GM23248 (cell line): ENCODE measurements around the gene WRNIP1. TPM values are rescaled to one million over a fixed set of nuclear protein-coding genes. Genes with fewer than 3 reads are reported as not detected.

Experiments
- DNase-seq: peaks from one replicate; pipeline ENCODE4 v3.0.0-alpha.2; 2015
- H2AFZ ChIP-seq: fragments of 200-600 bp; sonication (generic); 2 replicates; pipeline ENCODE4 v1.6.1; 2016; ENCODE audit warnings: antibody characterized with exemption
- H3F3A ChIP-seq: fragments of 200-600 bp; sonication (generic); 2 replicates; pipeline ENCODE4 v1.6.1; 2016; ENCODE audit warnings: mild to moderate bottlenecking, antibody characterized with exemption, mixed run types; ENCODE audit not compliant: insufficient read depth
- H3K27ac ChIP-seq: fragments of 200-600 bp; sonication (generic); 2 replicates; pipeline ENCODE4 v1.5.1; 2016; ENCODE audit warnings: mild to moderate bottlenecking
- H3K27me3 ChIP-seq: fragments of 200-600 bp; sonication (generic); replicated peaks from 2 replicates; pipeline ENCODE4 v1.6.1; 2016; ENCODE audit warnings: mild to moderate bottlenecking; ENCODE audit not compliant: insufficient read depth
- H3K36me3 ChIP-seq: fragments of 200-600 bp; sonication (generic); 2 replicates; pipeline ENCODE4 v1.6.1; 2016; ENCODE audit warnings: low read depth, mild to moderate bottlenecking
- H3K4me1 ChIP-seq: fragments of 200-600 bp; sonication (generic); 2 replicates; pipeline ENCODE4 v1.6.1; 2016; ENCODE audit warnings: mild to moderate bottlenecking; ENCODE audit not compliant: insufficient read depth
- H3K4me2 ChIP-seq: fragments of 200-600 bp; sonication (generic); one replicate; pipeline ENCODE4 v1.6.1; 2016; ENCODE audit warnings: mild to moderate bottlenecking; ENCODE audit not compliant: unreplicated experiment
- H3K4me3 ChIP-seq: fragments of 200-600 bp; sonication (generic); 2 replicates; pipeline ENCODE4 v1.5.1; 2016; ENCODE audit warnings: mild to moderate bottlenecking
- H3K79me2 ChIP-seq: fragments of 200-600 bp; sonication (generic); 2 replicates; pipeline ENCODE4 v1.6.1; 2016; ENCODE audit warnings: mild to moderate bottlenecking; ENCODE audit not compliant: insufficient read depth
- H3K9ac ChIP-seq: fragments of 200-600 bp; sonication (generic); 2 replicates; pipeline ENCODE4 v1.6.1; 2016; ENCODE audit warnings: mild to moderate bottlenecking
- H3K9me2 ChIP-seq: fragments of 200-600 bp; sonication (generic); 2 replicates; pipeline ENCODE4 v1.6.1; 2016; ENCODE audit warnings: mixed run types, mild to moderate bottlenecking, moderate library complexity; ENCODE audit not compliant: insufficient read depth
- H3K9me3 ChIP-seq: fragments of 200-600 bp; sonication (generic); one replicate; pipeline ENCODE4 v1.6.1; 2017; ENCODE audit warnings: low read depth
- H4K20me1 ChIP-seq: fragments of 200-600 bp; sonication (generic); 2 replicates; pipeline ENCODE4 v1.6.0; 2016; ENCODE audit not compliant: insufficient read depth
- EZH2 ChIP-seq: fragments of 200-600 bp; sonication (generic); IDR thresholded peaks from 2 replicates; pipeline ENCODE4 v1.6.1; 2018; ENCODE audit warnings: antibody characterized with exemption, mild to moderate bottlenecking; ENCODE audit not compliant: insufficient read depth, poor library complexity, severe bottlenecking
- EZH2phosphoT487 ChIP-seq: fragments of 200-600 bp; sonication (generic); IDR thresholded peaks from 2 replicates; pipeline ENCODE4 v1.6.1; 2018; ENCODE audit warnings: antibody characterized with exemption, moderate library complexity, mild to moderate bottlenecking, low read depth; ENCODE audit not compliant: insufficient read depth
- WGBS, 2 experiments: methylation state at CpG; one replicate each; pipeline ENCODE4 v1.1.6; 2015 to 2017; ENCODE audit warnings: low lambda C conversion rate in 2 of 2, low coverage in 1 of 2; ENCODE audit errors: missing lambda C conversion rate in 2 of 2; 5-methylcytosine and 5-hydroxymethylcytosine counted together
- in situ Hi-C: fragments of 300-500 bp; cut with MboI; formaldehyde crosslinking; loops from 2 replicates; pipeline ENCODE4 v1.15.0; 2020
- polyA plus RNA-seq: library from polyadenylated mRNA; unstranded; fragments of >200 nt; fragmentation: Nextera tagmentation; extraction: Ambion mirVana; gene quantifications from 2 replicates; pipeline ENCODE4 v1.2.1, GENCODE V29; 2016
- total RNA-seq: library from RNA; depleted of rRNA; stranded (reverse); fragments of >200 nt; shearing (Covaris generic); gene quantifications from 2 replicates; pipeline ENCODE4 v1.2.3, GENCODE V29; 2014

WRNIP1 gene
- total and polyA plus RNA-seq, 2 experiments from 2014 or later = 17.0 to 63.1 TPM

DNA sequence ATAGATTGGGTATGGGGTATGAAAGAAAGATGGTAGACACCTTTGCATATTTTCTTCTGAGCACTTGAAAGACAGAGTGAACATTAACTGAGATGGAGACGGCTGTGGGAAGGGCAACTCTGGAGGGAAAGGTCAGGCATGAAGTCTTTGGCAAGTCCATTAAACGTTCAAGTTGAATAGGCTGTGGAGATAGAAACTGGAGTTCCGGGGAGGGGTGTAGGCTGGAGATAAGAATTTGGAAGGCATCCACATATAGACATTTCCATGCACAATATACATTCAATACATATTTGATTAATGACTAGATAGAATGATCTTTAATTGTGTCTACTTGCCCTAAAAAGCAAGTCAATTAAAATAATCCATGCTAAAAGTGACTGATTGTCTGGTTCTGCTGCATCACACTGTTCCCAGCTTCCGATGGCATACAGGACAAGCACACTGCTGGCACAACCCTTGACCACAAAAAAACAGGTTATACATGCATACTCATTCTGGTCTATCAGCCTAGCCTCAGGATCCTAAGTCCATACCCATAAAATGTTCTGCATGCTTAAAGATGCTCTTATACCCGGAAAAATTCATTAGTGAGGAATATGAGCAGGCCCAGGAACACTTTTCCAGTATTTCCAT, 12.6 kb upstream of the WRNIP1 start:
- H3F3A ChIP-seq = no peaks in the 10 kb centered on the region
- no peaks in the 10 kb centered on the region for H3K36me3 ChIP-seq
- H4K20me1 ChIP-seq = no peaks in the 10 kb centered on the region
- no peaks in the 10 kb centered on the region for H3K4me1 ChIP-seq
- no peaks in the 10 kb centered on the region for H3K79me2 ChIP-seq
- no peak overlapping the region for H2AFZ ChIP-seq
- H3K27me3 ChIP-seq = no peaks in the 10 kb centered on the region
- TF ChIP-seq EZH2phosphoT487 = no peak
- no peak for TF ChIP-seq EZH2
- in situ Hi-C loops = no loop called here
- H3K4me3 ChIP-seq = no peak overlapping the region
- no peaks in the 10 kb centered on the region for H3K9me2 ChIP-seq
- H3K9ac ChIP-seq = no peak overlapping the region
- H3K4me2 ChIP-seq = no peak overlapping the region
- WGBS, 2 experiments = 82 to 86% methylated on average over 5 of the region's 5 CpGs
- no peak overlapping the region for H3K27ac ChIP-seq
- no peak for DNase-seq
- no peaks in the 10 kb centered on the region for H3K9me3 ChIP-seq

DNA sequence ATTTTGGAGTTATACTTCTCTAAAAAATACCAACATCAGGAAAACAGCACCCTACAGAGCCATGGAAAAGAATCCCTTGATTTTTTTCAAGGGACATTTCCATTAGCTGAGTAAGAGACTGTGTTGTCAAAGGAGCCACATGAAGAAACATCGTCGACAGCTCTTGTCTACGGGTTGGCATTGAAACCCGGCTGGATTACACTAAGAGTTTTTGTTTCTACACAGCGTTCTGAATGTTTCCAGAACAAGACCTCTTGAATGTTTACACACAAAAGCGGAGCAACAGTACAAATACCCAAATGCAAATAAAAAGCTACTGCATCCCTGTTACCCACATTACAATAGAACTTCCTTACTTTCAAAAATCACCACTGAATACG, 12.1 kb upstream of the WRNIP1 start:
- no peaks in the 10 kb centered on the region for H3K27me3 ChIP-seq
- H3F3A ChIP-seq = no peaks in the 10 kb centered on the region
- no peak for DNase-seq
- no peaks in the 10 kb centered on the region for H3K4me1 ChIP-seq
- in situ Hi-C loops = no loop called here
- H3K4me3 ChIP-seq = no peak overlapping the region
- no peak overlapping the region for H2AFZ ChIP-seq
- no peak overlapping the region for H3K9ac ChIP-seq
- TF ChIP-seq EZH2phosphoT487 (no peak), EZH2 (no peak)
- H3K79me2 ChIP-seq = no peaks in the 10 kb centered on the region
- no peaks in the 10 kb centered on the region for H3K36me3 ChIP-seq
- H3K27ac ChIP-seq = no peak overlapping the region
- 82% methylated on average over 7 of the region's 7 CpGs for WGBS, 2 experiments
- no peaks in the 10 kb centered on the region for H3K9me2 ChIP-seq
- no peaks in the 10 kb centered on the region for H4K20me1 ChIP-seq
- H3K4me2 ChIP-seq = no peak overlapping the region
- no peaks in the 10 kb centered on the region for H3K9me3 ChIP-seq

DNA sequence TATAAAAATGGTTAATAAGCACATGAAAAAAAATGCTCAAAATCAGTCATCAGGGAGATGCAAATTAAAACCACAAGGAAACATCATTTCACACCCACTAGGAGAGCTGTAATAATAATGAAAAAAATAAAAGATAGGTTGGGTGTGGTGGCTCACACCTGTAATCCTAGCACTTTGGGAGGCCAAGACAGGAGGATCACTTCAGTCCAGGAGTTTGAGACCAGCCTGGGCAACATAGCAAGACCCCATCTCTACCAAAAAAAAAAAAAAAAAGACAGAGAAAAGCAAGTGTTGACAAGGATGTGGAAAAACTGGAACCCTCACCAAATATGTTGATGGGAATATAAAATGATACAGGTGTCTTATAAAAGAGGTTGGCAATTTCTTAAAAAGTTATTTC, 11.4 kb upstream of the WRNIP1 start:
- H3K4me2 ChIP-seq = no peak overlapping the region
- no peak overlapping the region for H2AFZ ChIP-seq
- no peak overlapping the region for H3K9ac ChIP-seq
- H3K36me3 ChIP-seq = no peaks in the 10 kb centered on the region
- no peak overlapping the region for H3K27ac ChIP-seq
- H4K20me1 ChIP-seq = no peaks in the 10 kb centered on the region
- no peaks in the 10 kb centered on the region for H3K9me2 ChIP-seq
- no peaks in the 10 kb centered on the region for H3K27me3 ChIP-seq
- DNase-seq = no peak
- TF ChIP-seq EZH2 (no peak), EZH2phosphoT487 (no peak)
- H3K4me1 ChIP-seq = no peaks in the 10 kb centered on the region
- H3F3A ChIP-seq = no peaks in the 10 kb centered on the region
- H3K79me2 ChIP-seq = no peaks in the 10 kb centered on the region
- no peak overlapping the region for H3K4me3 ChIP-seq
- in situ Hi-C loops = no loop called here
- no peaks in the 10 kb centered on the region for H3K9me3 ChIP-seq

DNA sequence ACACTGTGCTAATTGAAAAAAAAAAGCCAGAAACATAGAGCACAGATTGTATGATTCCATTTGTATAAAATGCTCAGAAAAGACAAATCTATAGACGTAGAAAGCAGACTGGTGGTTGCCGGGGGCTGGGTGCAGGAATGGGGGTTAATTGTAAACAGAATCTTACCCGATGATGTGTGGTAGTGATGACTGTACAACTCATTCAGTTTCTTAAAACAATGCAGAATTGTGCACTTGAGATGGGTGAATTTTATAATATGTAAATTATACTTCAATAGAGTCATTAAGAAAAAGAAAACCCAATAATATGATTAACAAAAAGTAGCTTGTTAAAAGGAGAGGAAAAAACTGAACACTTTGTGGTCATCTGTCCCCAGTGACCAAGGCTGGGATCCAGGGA, 10.8 kb upstream of the WRNIP1 start:
- Histone ChIP-seq H3F3A (no peaks in the 10 kb centered on the region), H3K9ac (no peak overlapping the region), H3K9me3 (no peaks in the 10 kb centered on the region), H4K20me1 (no peaks in the 10 kb centered on the region), H3K27ac (no peak overlapping the region), H3K36me3 (no peaks in the 10 kb centered on the region), H3K4me3 (no peak overlapping the region), H3K27me3 (no peaks in the 10 kb centered on the region), H3K9me2 (no peaks in the 10 kb centered on the region), H2AFZ (no peak overlapping the region), H3K79me2 (no peaks in the 10 kb centered on the region), H3K4me1 (no peaks in the 10 kb centered on the region), H3K4me2 (no peak overlapping the region)
- in situ Hi-C loops = no loop called here
- no peak for DNase-seq
- WGBS, 2 experiments = 32 to 40% methylated on average over 3 of the region's 3 CpGs
- TF ChIP-seq EZH2phosphoT487 (no peak), EZH2 (no peak)

DNA sequence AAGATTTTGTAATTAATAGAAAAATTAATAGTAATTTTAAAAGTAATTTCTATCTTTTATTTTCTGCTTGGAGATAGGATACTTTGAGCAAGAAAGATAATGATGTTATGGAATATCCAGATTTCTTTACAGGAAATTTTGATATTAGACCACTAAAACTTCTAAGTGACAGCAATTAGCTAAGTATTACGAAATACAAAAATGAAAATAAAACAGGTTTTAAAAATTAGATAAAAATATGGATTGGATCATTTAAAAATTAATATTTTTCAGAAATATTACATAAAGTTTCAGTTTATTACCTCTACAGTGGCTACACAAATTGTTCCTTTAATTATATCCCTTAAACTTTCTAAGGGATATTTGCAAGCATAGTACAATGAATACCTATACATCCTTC, 10.3 kb upstream of the WRNIP1 start:
- no peaks in the 10 kb centered on the region for H3K4me1 ChIP-seq
- in situ Hi-C loops = no loop called here

More for the DNA sequence above, 10.3 kb upstream of the WRNIP1 start:
- no peak overlapping the region for H3K4me2 ChIP-seq
- no peaks in the 10 kb centered on the region for H4K20me1 ChIP-seq
- no peaks in the 10 kb centered on the region for H3K9me2 ChIP-seq
- no peaks in the 10 kb centered on the region for H3K9me3 ChIP-seq
- no peak for TF ChIP-seq EZH2phosphoT487
- TF ChIP-seq EZH2 = no peak
- no peak overlapping the region for H3K4me3 ChIP-seq
- WGBS, 2 experiments = 52 to 69% methylated on average over 1 of the region's 1 CpG
- no peak overlapping the region for H3K27ac ChIP-seq
- no peaks in the 10 kb centered on the region for H3K79me2 ChIP-seq
- no peaks in the 10 kb centered on the region for H3F3A ChIP-seq
- H3K27me3 ChIP-seq = no peaks in the 10 kb centered on the region
- H2AFZ ChIP-seq = no peak overlapping the region
- H3K36me3 ChIP-seq = no peaks in the 10 kb centered on the region
- H3K9ac ChIP-seq = no peak overlapping the region
- no peak for DNase-seq
